ENCODE results near the gene ANKRD63. TPM values are rescaled to one million over a fixed set of nuclear protein-coding genes. Genes with fewer than 3 reads are reported as not detected.

ANKRD63 gene
- total and polyA plus RNA-seq, 4 donors, result not detected

- Histone ChIP-seq H3K9me3 (ENCODE audit: control insufficient read depth in 4 of 4, low read length in 3 of 4) (no peaks in the 10 kb centered on the region), H3K4me3 (ENCODE audit: low read depth in 1 of 3, low read length in 3 of 3) (no peak overlapping the region), H3K36me3 (ENCODE audit: control insufficient read depth in 4 of 4, insufficient read depth in 3 of 4, low read depth in 1 of 4, low read length in 3 of 4) (no peaks in the 10 kb centered on the region), H3K27me3 (ENCODE audit: control insufficient read depth in 4 of 4, insufficient read depth in 4 of 4, low read length in 3 of 4) (peaks cover 0 to 4% (median 0%) of the 10 kb centered on the region in 4 donors), H3K27ac (ENCODE audit: low read depth in 1 of 2, low read length in 2 of 2) (no peak overlapping the region), H3K4me1 (ENCODE audit: control insufficient read depth in 4 of 4, insufficient read depth in 4 of 4, low read length in 3 of 4) (peaks cover 0 to 3% (median 1%) of the 10 kb centered on the region in 4 donors), H3K9ac (ENCODE audit: low read depth in 1 of 2, low read length in 2 of 2) (no peak overlapping the region)
- WGBS, result 88% methylated on average over 9 of the region's 9 CpGs
- TF ChIP-seq FOXA2 (IDR thresholded peaks at IDR 0.05) (no peak), RAD21 (IDR thresholded peaks at IDR 0.05) (no peak), ATF3 (IDR thresholded peaks at IDR 0.05) (no peak), MAX (IDR thresholded peaks at IDR 0.05) (no peak), HNF4G (IDR thresholded peaks at IDR 0.05) (no peak), YY1 (IDR thresholded peaks at IDR 0.05) (no peak), HNF4A (conservative IDR thresholded peaks at IDR 0.05) (no peak), NR2F2 (IDR thresholded peaks at IDR 0.05) (no peak)
- DNase-seq (ENCODE audit: low spot score), result no peak
These were observed 39.6 kb downstream of the ANKRD63 start for GRCh38 chr15:40243126-40243810.

- peaks cover 0 to 4% (median 1%) of the 10 kb centered on the region in 4 donors for H3K27me3 ChIP-seq (ENCODE audit: control insufficient read depth in 4 of 4, insufficient read depth in 4 of 4, low read length in 3 of 4)
- DNase-seq (ENCODE audit: low spot score), result no peak
- whole genome bisulfite sequencing, result 97% methylated on average over 5 of the region's 5 CpGs
- H3K27ac ChIP-seq (ENCODE audit: low read depth in 1 of 2, low read length in 2 of 2), result no peak overlapping the region
- no peak overlapping the region for H3K4me3 ChIP-seq (ENCODE audit: low read depth in 1 of 3, low read length in 3 of 3)
- no peaks in the 10 kb centered on the region for H3K9me3 ChIP-seq (ENCODE audit: control insufficient read depth in 4 of 4, low read length in 3 of 4)
- peaks cover 0 to 3% (median 1%) of the 10 kb centered on the region in 4 donors for H3K4me1 ChIP-seq (ENCODE audit: control insufficient read depth in 4 of 4, insufficient read depth in 4 of 4, low read length in 3 of 4)
- TF ChIP-seq ZBTB33 (IDR thresholded peaks at IDR 0.05) (no peak), RXRA (IDR thresholded peaks at IDR 0.05) (no peak), HNF4A (conservative IDR thresholded peaks at IDR 0.05) (no peak), HNF4G (IDR thresholded peaks at IDR 0.05) (no peak), JUND (IDR thresholded peaks at IDR 0.05) (no peak), RAD21 (IDR thresholded peaks at IDR 0.05) (no peak), ATF3 (IDR thresholded peaks at IDR 0.05) (no peak)
- no peaks in the 10 kb centered on the region for H3K36me3 ChIP-seq (ENCODE audit: control insufficient read depth in 4 of 4, insufficient read depth in 3 of 4, low read depth in 1 of 4, low read length in 3 of 4)
- no peak overlapping the region for H3K9ac ChIP-seq (ENCODE audit: low read depth in 1 of 2, low read length in 2 of 2)
These were observed 40.3 kb downstream of the ANKRD63 start for GRCh38 chr15:40242601-40243000.

- TF ChIP-seq GABPA (IDR thresholded peaks at IDR 0.05 in 1 of 2, conservative IDR thresholded peaks at IDR 0.05 in 1 of 2) (no peak), HNF4G (IDR thresholded peaks at IDR 0.05) (no peak), HNF4A (conservative IDR thresholded peaks at IDR 0.05) (no peak), FOXA2 (IDR thresholded peaks at IDR 0.05) (no peak), REST (IDR thresholded peaks at IDR 0.05) (no peak), TAF1 (conservative IDR thresholded peaks at IDR 0.05) (no peak), CTCF (IDR thresholded peaks at IDR 0.05; ENCODE audit: low read depth, low read length, missing input control) (no peak), RXRA (IDR thresholded peaks at IDR 0.05) (no peak), EGR1 (IDR thresholded peaks at IDR 0.05; ENCODE audit: low read depth in 2 of 2) (no peak), YY1 (IDR thresholded peaks at IDR 0.05) (no peak)
- Histone ChIP-seq H3K9ac (ENCODE audit: low read depth in 1 of 2, low read length in 2 of 2) (no peak overlapping the region), H3K4me3 (ENCODE audit: low read depth in 1 of 3, low read length in 3 of 3) (no peak overlapping the region), H3K36me3 (ENCODE audit: control insufficient read depth in 4 of 4, insufficient read depth in 3 of 4, low read depth in 1 of 4, low read length in 3 of 4) (no peaks in the 10 kb centered on the region), H3K27me3 (ENCODE audit: control insufficient read depth in 4 of 4, insufficient read depth in 4 of 4, low read length in 3 of 4) (peaks cover 0 to 4% (median 1%) of the 10 kb centered on the region in 4 donors), H3K9me3 (ENCODE audit: control insufficient read depth in 4 of 4, low read length in 3 of 4) (no peaks in the 10 kb centered on the region), H3K4me1 (ENCODE audit: control insufficient read depth in 4 of 4, insufficient read depth in 4 of 4, low read length in 3 of 4) (peaks cover 0 to 3% (median 1%) of the 10 kb centered on the region in 4 donors), H3K27ac (ENCODE audit: low read depth in 1 of 2, low read length in 2 of 2) (no peak overlapping the region)
- 94% methylated on average over 10 of the region's 10 CpGs for WGBS
- DNase-seq (ENCODE audit: low spot score), result no peak
These were observed 40.7 kb downstream of the ANKRD63 start for GRCh38 chr15:40242213-40242599.
